ENCODE results near the gene SSH2. TPM values are rescaled to one million over a fixed set of nuclear protein-coding genes. Genes with fewer than 3 reads are reported as not detected.

The SSH2 gene
- total and polyA plus RNA-seq, 2 donors (not counting 1 experiment from before 2014, with no cell fraction given): 51.5 to 183 TPM

- no peaks in the 10 kb centered on the region for H3K36me3 ChIP-seq (replicated peaks in 1 of 2; ENCODE audit: control extremely low read depth in 1 of 2, control insufficient read depth in 1 of 2, extremely low read depth in 1 of 2, insufficient read depth in 2 of 2, low read length in 1 of 2)
- intact Hi-C loops (cut with micrococcal nuclease): no loop called here
- Mint-ChIP-seq H3K9me3 (ENCODE audit: insufficient read depth) (peaks cover 5% of the 10 kb centered on the region), H3K4me1 (no peaks in the 10 kb centered on the region), H3K27ac (no peak overlapping the region), H3K27me3 (no peaks in the 10 kb centered on the region), H3K4me3 (no peak overlapping the region)
- no peaks in the 10 kb centered on the region for H3K4me1 ChIP-seq (ENCODE audit: control insufficient read depth in 2 of 2, insufficient read depth in 2 of 2, low read length in 2 of 2)
- H2AFZ ChIP-seq (ENCODE audit: insufficient read depth, low read depth, low read length, poor library complexity, severe bottlenecking): no peak overlapping the region
- TF ChIP-seq, protein P1, sequence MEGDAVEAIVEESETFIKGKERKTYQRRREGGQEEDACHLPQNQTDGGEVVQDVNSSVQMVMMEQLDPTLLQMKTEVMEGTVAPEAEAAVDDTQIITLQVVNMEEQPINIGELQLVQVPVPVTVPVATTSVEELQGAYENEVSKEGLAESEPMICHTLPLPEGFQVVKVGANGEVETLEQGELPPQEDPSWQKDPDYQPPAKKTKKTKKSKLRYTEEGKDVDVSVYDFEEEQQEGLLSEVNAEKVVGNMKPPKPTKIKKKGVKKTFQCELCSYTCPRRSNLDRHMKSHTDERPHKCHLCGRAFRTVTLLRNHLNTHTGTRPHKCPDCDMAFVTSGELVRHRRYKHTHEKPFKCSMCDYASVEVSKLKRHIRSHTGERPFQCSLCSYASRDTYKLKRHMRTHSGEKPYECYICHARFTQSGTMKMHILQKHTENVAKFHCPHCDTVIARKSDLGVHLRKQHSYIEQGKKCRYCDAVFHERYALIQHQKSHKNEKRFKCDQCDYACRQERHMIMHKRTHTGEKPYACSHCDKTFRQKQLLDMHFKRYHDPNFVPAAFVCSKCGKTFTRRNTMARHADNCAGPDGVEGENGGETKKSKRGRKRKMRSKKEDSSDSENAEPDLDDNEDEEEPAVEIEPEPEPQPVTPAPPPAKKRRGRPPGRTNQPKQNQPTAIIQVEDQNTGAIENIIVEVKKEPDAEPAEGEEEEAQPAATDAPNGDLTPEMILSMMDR (IDR thresholded peaks at IDR 0.05): no peak
- no peak for TF ChIP-seq EZH2 (IDR thresholded peaks at IDR 0.05; ENCODE audit: borderline replicate concordance, insufficient read depth, low read depth, low read length, poor library complexity, severe bottlenecking)
- DNase-seq (no peak), ATAC-seq (ENCODE audit: low read depth) (no peak)
- CTCF ChIA-PET: interaction anchor here (0.8 to 1.7 kb wide), 5 partner anchors 9 to 88 kb away, joined by 3 to 6 read pairs (median 3); no protein-coding TSS in a partner anchor
- no peaks in the 10 kb centered on the region for H3K27me3 ChIP-seq (replicated peaks in 1 of 4; ENCODE audit: control extremely low read depth in 1 of 4, control insufficient read depth in 3 of 4, insufficient read depth in 4 of 4, low read length in 3 of 4)
- H3K9me3 ChIP-seq (ENCODE audit: control extremely low read depth in 1 of 3, control insufficient read depth in 2 of 3, insufficient read depth in 1 of 3, low read length in 2 of 3): peaks cover 0 to 24% (median 9%) of the 10 kb centered on the region in 3 donors
- no peak overlapping the region for H3K4me3 ChIP-seq (ENCODE audit: control extremely low read depth in 1 of 5, extremely low read depth in 1 of 5, insufficient read depth in 1 of 5, low read depth in 2 of 5, low read length in 4 of 5)
- POLR2A ChIA-PET: no interaction called here
- H3K27ac ChIP-seq (ENCODE audit: low read length in 2 of 2): no peak overlapping the region
- H3K9ac ChIP-seq (ENCODE audit: low read length): no peak overlapping the region
- no peaks in the 10 kb centered on the region for H4K20me1 ChIP-seq (ENCODE audit: control insufficient read depth, insufficient read depth, low read length, poor library complexity, severe bottlenecking)
- no peak overlapping the region for H3K4me2 ChIP-seq (replicated peaks; ENCODE audit: low read depth, low read length, poor library complexity, severe bottlenecking)
- H3K79me2 ChIP-seq (ENCODE audit: control insufficient read depth, insufficient read depth, low read length): no peaks in the 10 kb centered on the region
Measured at GRCh38 chr17:29956225-29956624, 26.2 kb upstream of the SSH2 start.

DNA sequence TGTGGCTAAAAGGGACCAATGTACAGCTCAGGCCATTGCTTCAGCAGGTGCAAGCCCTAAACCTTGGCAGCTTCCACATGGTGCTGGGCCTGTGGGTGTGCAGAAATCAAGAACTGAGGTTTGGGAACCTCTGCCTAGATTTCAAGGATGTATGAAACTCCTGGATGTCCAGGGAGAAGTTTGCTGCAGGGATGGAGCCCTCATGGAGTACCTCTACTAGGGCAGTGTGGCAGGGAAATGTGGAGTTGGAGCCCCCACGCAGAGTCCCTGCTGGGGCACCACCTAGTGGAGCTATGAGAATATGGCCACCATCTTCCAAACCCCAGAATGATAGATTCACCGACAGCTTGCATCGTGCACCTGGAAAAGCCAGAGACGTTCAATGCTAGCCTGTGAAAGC, 24.4 kb upstream of the SSH2 start:
- Histone ChIP-seq H3K79me2 (ENCODE audit: control insufficient read depth, insufficient read depth, low read length) (no peaks in the 10 kb centered on the region), H4K20me1 (ENCODE audit: control insufficient read depth, insufficient read depth, low read length, poor library complexity, severe bottlenecking) (no peaks in the 10 kb centered on the region), H3K27ac (ENCODE audit: low read length in 2 of 2) (no peak overlapping the region), H3K9ac (ENCODE audit: low read length) (no peak overlapping the region), H3K4me2 (replicated peaks; ENCODE audit: low read depth, low read length, poor library complexity, severe bottlenecking) (no peak overlapping the region), H2AFZ (ENCODE audit: insufficient read depth, low read depth, low read length, poor library complexity, severe bottlenecking) (no peak overlapping the region), H3K9me3 (ENCODE audit: control extremely low read depth in 1 of 3, control insufficient read depth in 2 of 3, insufficient read depth in 1 of 3, low read length in 2 of 3) (peaks cover 0 to 24% (median 9%) of the 10 kb centered on the region in 3 donors), H3K27me3 (replicated peaks in 1 of 4; ENCODE audit: control extremely low read depth in 1 of 4, control insufficient read depth in 3 of 4, insufficient read depth in 4 of 4, low read length in 3 of 4) (no peaks in the 10 kb centered on the region), H3K4me3 (ENCODE audit: control extremely low read depth in 1 of 5, extremely low read depth in 1 of 5, insufficient read depth in 1 of 5, low read depth in 2 of 5, low read length in 4 of 5) (no peak overlapping the region), H3K36me3 (replicated peaks in 1 of 2; ENCODE audit: control extremely low read depth in 1 of 2, control insufficient read depth in 1 of 2, extremely low read depth in 1 of 2, insufficient read depth in 2 of 2, low read length in 1 of 2) (no peaks in the 10 kb centered on the region), H3K4me1 (ENCODE audit: control insufficient read depth in 2 of 2, insufficient read depth in 2 of 2, low read length in 2 of 2) (peaks cover 7 to 8% of the 10 kb centered on the region in 2 donors)
- Mint-ChIP-seq H3K4me3 (no peak overlapping the region), H3K4me1 (peaks cover 8% of the 10 kb centered on the region), H3K27me3 (no peaks in the 10 kb centered on the region), H3K27ac (no peak overlapping the region), H3K9me3 (ENCODE audit: insufficient read depth) (peaks cover 5% of the 10 kb centered on the region)
- no peak for ATAC-seq (ENCODE audit: low read depth)
- ChIA-PET POLR2A (no interaction called here), CTCF (interaction anchor here (1.0 kb wide), 1 partner anchor 23 kb away, joined by 3 read pairs; no protein-coding TSS in a partner anchor)
- TF ChIP-seq, protein P1 (IDR thresholded peaks at IDR 0.05): no peak
- TF ChIP-seq EZH2 (IDR thresholded peaks at IDR 0.05; ENCODE audit: borderline replicate concordance, insufficient read depth, low read depth, low read length, poor library complexity, severe bottlenecking): no peak
- DNase-seq: no peak
- WGBS (ENCODE audit: insufficient coverage): 98% methylated on average over 4 of the region's 4 CpGs
- intact Hi-C loops (cut with micrococcal nuclease): no loop called here

All from B cell (primary cell).